ENCODE results near the gene MMS19.

MMS19 gene

GRCh38 chr10:97464226-97464625 is 34.0 kb downstream of the MMS19 start:
- no peak for DNase-seq (ENCODE audit: low read depth)

- no peak for DNase-seq (ENCODE audit: low read depth)
Measured at GRCh38 chr10:97463363-97464132, 34.7 kb downstream of the MMS19 start.

DNA sequence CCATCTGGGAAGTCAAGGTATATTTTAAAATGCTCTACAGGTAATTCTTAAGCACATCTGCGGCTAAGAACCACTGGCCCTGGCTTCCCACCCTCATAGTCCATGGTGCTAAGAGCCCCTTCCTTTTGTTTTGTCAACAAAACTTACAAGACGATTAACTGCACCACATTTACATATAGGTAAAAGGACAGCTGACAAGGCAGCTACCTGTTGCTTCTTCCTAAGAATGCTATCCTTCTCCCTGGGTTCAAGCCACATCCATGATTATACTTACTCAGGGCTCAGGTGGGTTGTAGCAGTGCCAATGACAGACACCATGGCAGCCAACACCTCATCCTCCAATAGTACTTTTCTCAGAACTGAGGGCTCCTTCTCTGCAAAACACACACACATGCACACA is 35.9 kb downstream of the MMS19 start:
- no peak for DNase-seq (ENCODE audit: low read depth)

DNA sequence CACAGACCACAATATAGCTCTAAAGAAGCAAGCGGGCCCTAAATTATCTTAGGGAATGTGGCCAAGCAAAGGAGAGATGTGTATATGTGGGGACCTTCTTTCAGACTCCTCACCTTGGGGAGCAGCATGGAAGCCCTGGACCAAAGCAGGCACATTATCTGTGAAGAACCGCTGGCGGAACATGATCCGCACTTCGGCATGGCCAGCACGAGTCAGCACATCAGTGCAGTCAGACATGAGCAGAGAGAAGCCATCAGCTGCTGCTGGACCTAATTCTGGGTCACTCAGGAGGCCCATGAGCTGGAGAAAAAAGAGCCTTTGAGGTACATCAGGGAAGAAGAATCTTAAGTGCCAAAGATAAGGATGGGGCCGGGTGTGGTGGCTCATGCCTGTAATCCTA is 38.3 kb downstream of the MMS19 start:
- no peak for DNase-seq (ENCODE audit: low read depth)

GRCh38 chr10:97459111-97459510 is 39.1 kb downstream of the MMS19 start:
- DNase-seq (ENCODE audit: low read depth), result no peak

DNA sequence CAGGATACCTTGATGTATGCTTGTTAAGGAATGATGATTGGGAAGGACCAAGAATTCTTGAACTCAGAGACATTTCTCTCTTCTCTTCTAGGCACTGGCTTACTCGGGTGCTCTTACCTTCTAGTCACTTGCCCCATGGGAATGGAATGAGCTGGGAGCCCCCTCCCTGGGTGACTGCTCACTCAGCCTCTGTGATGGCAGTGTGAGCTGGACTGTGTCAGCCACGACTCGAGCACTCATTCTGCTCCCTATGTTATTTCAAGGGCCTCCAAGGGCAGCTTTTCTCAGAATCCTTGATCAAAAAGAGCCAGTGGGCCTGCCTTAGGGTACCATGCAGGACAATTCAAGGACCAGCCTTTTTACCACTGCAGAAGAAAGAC is 41.5 kb downstream of the MMS19 start:
- DNase-seq (ENCODE audit: low read depth), result no peak

DNA sequence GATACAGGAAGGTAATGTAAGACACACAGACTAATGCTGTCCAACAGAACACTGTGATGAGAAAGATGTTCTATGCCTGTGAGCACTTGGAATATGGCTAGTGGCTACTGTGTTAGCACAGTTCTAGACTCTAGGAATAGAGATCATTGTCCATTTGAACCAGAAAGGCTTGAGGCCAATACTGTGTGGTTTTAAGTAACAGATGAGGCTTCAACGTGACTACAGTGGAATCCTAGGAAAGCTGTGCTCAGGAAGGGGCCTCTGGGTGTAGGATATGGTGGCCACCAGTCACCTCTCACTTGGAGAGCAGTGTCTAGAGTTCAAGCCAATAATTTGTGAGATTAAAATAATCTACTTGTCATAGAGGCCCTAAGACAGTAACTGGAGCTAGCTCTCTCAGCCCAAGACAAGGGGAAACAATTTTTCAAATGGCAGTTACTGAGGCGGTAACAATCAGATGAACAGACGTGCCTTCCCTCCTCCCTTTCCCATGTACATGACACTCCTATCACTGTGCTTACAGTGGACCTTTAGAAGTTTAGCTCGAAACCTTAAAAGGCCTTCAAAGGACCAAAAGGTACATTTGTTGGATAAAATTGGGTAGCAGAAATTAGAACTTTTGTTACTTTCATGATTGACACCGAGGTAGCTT is 42.1 kb downstream of the MMS19 start:
- no peak for DNase-seq (ENCODE audit: low read depth)

- DNase-seq (ENCODE audit: low read depth), result no peak
Measured at GRCh38 chr10:97454330-97455036, 43.7 kb downstream of the MMS19 start.

DNA sequence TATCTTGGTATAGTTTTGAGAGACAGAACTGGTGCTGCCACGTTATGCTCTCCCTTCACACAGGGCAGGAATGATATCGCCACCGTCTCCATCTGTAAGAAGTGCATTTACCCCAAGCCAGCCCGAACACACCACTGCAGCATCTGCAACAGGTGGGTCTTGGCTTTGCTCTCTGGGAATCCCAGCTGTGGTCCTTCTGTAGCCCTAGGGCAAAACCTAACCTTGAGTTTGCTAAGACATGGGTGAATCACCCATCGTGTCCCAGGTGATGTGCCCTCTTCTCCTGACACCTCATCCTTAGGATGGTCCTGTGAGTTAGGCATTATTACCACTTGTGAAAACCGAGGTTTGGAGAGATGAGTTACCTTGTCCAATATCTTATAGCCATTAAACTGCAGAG is 45.9 kb downstream of the MMS19 start:
- no peak for DNase-seq (ENCODE audit: low read depth)

GRCh38 chr10:97451605-97452004 is 46.6 kb downstream of the MMS19 start:
- no peak for DNase-seq (ENCODE audit: low read depth)

DNA sequence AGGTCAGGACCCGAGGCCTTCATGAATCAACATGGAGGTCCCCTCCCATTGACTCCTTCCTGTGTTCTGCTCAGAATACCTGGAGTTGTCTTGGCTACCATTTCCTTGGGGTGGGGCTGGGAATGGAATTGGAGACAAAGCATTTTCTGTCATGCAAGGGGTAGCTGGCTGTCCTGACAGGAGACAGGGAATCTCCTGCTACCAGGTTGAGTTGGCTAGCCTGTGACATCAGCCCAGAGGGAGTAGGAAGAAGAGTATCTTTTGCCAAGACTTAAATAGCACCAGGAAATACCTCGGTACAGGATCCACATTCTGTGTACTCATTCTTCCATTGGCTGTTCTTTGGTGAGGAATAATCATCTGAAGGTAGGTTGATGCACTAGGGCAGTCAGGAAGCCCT is 47.4 kb downstream of the MMS19 start:
- DNase-seq (ENCODE audit: low read depth), result no peak

DNA sequence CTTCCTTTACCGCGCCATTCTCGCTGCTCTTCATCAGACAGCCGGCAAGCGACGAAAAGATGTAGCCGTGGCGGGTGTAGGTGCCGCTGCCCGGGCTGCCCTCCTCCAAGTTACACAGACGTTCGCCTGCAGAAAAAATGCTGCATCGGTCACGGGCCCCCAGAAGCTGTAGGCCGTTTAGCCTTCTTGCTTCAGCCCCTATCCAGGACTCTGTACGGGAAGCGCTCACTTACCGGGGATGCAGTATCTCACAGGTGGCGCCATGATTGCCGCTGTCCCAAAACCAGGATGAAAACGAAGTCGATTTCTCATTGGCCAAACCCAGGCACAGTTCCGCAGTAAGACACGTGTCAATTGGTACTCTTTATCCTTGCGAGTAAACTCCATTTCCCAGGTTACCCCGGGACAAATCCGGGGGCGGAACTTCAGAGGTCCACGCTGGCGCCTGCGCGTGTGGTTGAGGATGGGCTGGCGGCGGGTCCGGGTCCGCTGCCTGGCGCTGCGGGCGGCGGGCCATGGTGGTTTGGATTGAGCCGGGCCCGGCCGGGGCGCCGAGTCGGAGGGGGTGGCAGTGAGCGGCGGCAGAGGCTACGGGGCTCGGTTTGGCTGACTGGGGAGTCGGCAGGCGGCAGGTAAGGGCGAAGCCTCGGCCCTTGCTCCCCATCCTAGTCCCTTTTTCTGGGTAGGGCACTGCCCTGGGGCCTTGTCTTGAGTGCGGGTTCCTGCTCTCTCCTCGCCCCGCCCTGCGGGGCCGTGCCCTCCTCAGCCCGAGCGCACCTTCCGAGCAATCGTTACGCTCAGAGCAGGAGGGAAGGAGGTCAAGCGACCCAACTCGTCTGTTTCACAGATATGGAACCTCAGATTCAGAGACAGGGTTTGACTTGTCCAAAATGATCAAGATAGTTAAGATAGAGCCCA is 52.2 kb downstream of the MMS19 start, which contains the start of the genes EXOSC1 and ZDHHC16:
EXOSC1 (minus strand) TSS at position 285 of the 918 bp plus-strand sequence; CDS start at position 264, 21 bp downstream.
ZDHHC16 (plus strand) TSS at position 454 of the 918 bp plus-strand sequence. CDS start 5,501 bp downstream, outside the sequence.
- DNase-seq (ENCODE audit: low read depth), result peak; percentile 62

GRCh38 chr10:97445357-97445721 is 52.9 kb downstream of the MMS19 start:
- DNase-seq (ENCODE audit: low read depth), result no peak

DNA sequence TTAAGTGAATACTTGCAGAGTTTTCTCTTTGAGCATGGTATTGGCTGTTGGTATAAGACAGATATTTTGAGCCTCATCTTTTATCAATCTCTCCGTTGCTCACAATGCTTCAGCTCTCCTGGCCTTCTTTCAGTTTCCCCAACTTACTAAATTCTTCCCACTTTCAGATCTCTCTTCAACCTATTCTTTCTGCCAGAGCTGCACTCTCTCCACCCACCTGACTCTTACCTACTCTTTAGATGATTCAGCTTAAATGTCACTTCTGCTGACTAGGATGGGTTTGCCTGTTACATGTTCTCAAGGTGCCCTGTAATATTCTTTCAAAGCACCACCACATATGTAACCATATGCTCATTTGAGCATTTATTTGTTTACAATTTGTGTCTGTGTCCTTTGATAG is 54.0 kb downstream of the MMS19 start:
- no peak for DNase-seq (ENCODE audit: low read depth)

DNA sequence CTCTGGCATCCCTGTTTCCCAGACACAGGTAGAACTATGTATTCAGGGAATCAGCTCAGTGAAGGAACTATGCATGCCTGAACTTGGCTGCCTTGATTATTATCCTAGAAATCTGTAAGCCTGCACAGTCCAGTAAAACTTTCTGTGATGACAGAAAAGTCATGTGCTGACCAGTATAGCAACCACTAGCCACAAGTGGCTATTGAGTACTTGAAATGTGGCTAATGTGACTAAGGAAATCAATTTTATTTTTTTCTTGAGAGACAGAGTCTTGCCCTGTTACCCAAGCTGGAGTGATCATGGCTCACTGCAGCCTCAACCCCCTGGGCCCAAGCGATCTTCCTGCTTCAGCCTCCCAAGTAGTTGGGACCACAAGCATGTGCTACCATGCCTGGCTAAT is 55.9 kb downstream of the MMS19 start:
- no peak for DNase-seq (ENCODE audit: low read depth)

GRCh38 chr10:97435211-97435610 is 63.0 kb downstream of the MMS19 start:
- no peak for DNase-seq (ENCODE audit: low read depth)

GRCh38 chr10:97434557-97434956 is 63.7 kb downstream of the MMS19 start:
- no peak for DNase-seq (ENCODE audit: low read depth)

DNA sequence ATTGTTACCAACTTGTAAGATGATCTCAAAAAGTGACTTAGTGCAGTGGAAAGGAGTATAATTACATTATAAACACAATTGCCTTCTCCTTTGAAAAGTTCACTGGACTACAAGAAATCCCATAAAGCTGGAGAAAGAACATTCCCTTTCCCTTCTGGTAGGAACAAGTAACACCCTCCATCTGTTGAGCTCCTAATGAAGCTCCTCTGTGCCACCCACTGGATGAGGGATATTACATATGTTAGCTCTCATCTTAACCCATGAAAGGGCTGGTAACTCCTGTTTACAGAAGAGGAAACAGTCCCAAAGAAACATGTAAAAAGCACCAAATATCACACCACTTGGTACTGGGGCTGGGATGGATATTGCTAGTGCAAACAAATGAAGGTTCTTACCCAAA is 64.2 kb downstream of the MMS19 start:
- no peak for DNase-seq (ENCODE audit: low read depth)

DNA sequence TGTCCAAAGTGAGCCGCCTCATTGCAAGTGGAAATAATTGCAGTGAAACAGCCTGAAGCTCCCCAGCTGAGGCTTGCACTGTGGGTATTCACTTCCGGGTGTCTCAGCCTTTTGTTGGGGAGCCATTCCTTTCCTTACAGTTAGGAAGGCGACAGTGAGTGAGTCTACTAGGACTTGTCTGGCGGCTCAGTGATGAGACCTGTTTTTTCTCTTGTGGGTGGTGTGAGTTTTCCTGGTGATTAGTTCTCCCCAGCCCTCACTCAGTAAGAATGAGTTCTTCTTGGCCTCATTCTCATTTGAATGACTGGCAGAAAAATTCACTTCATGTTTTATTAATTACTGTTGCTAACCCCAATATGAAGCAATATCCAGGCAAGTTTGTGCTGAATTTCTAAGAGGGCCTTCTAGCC is 69.6 kb downstream of the MMS19 start:
- DNase-seq (ENCODE audit: low read depth), result no peak

- no peak for DNase-seq (ENCODE audit: low read depth)
Measured at GRCh38 chr10:97427571-97428179, 70.5 kb downstream of the MMS19 start.

DNA sequence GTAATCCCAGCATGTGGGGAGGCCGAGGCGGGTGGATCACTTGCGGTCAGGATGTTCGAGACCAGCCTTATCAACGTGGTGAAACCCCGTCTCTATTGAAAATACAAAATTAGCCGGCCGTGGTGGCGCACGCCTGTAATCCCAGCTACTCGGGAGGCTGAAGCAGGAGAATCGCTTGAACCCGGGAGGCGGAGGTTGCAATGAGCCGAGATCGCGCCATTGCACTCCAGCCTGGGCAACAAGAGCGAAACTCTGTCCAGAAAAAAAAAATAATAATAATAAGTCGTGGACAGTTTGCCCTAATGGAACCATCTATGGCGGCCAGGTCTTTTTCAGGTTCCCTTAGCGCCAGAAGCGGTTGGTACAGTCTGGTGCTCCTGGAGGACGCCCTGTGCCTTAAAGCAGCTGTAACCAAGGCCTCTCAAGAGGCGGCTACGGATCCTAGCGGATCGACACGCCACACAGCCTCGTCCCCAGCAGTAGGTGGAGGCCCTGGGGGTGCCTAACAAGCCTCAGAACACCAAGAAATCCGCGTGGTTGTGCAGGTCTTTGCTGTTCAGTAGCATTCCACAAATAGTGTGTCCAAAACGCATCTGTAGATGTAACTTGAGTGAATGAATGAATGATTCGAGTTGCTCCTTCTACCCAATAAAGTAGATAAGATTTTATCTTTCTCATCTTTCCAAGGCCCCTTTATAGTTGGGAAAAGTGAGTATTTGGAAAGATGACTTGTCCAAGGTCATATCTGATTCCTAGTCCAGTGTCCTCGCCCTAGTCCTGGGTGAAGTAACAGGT is 71.2 kb downstream of the MMS19 start:
- no peak for DNase-seq (ENCODE audit: low read depth)
